Measurements from ENCODE around the gene ADRA1B. TPM values are rescaled to one million over a fixed set of nuclear protein-coding genes. Genes with fewer than 3 reads are reported as not detected.

Gene ADRA1B
- total RNA-seq = 7.1 TPM
- long read RNA-seq, partial matches to known transcripts = 0 of 6 reads
- long read RNA-seq, other reads (novel, unspliced or antisense) = 4 of 6 reads

- no peaks in the 10 kb centered on the region for H3K9me3 ChIP-seq
- intact Hi-C loops (cut with DNase I) = no loop called here
- peak; percentile 49 for TF ChIP-seq CTCF (IDR thresholded peaks at IDR 0.05)
These were observed at the start of gene ADRA1B for GRCh38 chr5:159915904-159916840. TSS of gene ADRA1B (plus strand) at chr5:159916482. CDS start at chr5:159916906, 424 bp downstream.

GRCh38 chr5:159873680-159874079 lies 42.6 kb upstream of the ADRA1B start:
- intact Hi-C loops (cut with DNase I) = no loop called here
- H3K27me3 ChIP-seq = no peaks in the 10 kb centered on the region
- no peak overlapping the region for H3K4me3 ChIP-seq
- DNase-seq (no peak), ATAC-seq (no peak)
- TF ChIP-seq CTCF (IDR thresholded peaks at IDR 0.05) = no peak
- H3K36me3 ChIP-seq = no peaks in the 10 kb centered on the region
- peaks cover 17% of the 10 kb centered on the region for H3K4me1 ChIP-seq
- H3K27ac ChIP-seq = no peak overlapping the region
- no peaks in the 10 kb centered on the region for H3K9me3 ChIP-seq

More at GRCh38 chr5:159915904-159916840, at the start of gene ADRA1B:
- Histone ChIP-seq H3K27me3 (no peaks in the 10 kb centered on the region), H3K4me3 (peak within 1 kb of the TSS; percentile 37), H3K36me3 (no peaks in the 10 kb centered on the region), H3K4me1 (peaks cover 9% of the 10 kb centered on the region), H3K27ac (peak within 1 kb of the TSS; percentile 56)
- DNase-seq (peak; percentile 87), ATAC-seq (peak; percentile 93)

GRCh38 chr5:159874263-159874662 lies 42.0 kb upstream of the ADRA1B start:
- Histone ChIP-seq H3K4me3 (no peak overlapping the region), H3K9me3 (no peaks in the 10 kb centered on the region), H3K4me1 (peaks cover 22% of the 10 kb centered on the region), H3K27ac (no peak overlapping the region), H3K36me3 (no peaks in the 10 kb centered on the region), H3K27me3 (no peaks in the 10 kb centered on the region)
- DNase-seq = no peak
- intact Hi-C loops (cut with DNase I) = no loop called here
- TF ChIP-seq CTCF (IDR thresholded peaks at IDR 0.05) = no peak
- ATAC-seq = no peak

- H3K36me3 ChIP-seq = no peaks in the 10 kb centered on the region
- intact Hi-C loops (cut with DNase I) = no loop called here
- no peak for DNase-seq
- H3K4me3 ChIP-seq = no peak overlapping the region
- no peaks in the 10 kb centered on the region for H3K9me3 ChIP-seq
- no peak for TF ChIP-seq CTCF (IDR thresholded peaks at IDR 0.05)
- H3K27ac ChIP-seq = peak overlapping the region; percentile 80
- H3K27me3 ChIP-seq = no peaks in the 10 kb centered on the region
- ATAC-seq = no peak
- peaks cover 27% of the 10 kb centered on the region for H3K4me1 ChIP-seq
These were observed 39.3 kb upstream of the ADRA1B start for GRCh38 chr5:159877016-159877415.

GRCh38 chr5:159877894-159878448 lies 38.3 kb upstream of the ADRA1B start:
- ATAC-seq (peak; percentile 84), DNase-seq (peak; percentile 84)
- Histone ChIP-seq H3K4me1 (peaks cover 27% of the 10 kb centered on the region), H3K9me3 (no peaks in the 10 kb centered on the region), H3K4me3 (no peak overlapping the region), H3K27me3 (no peaks in the 10 kb centered on the region), H3K27ac (peak overlapping the region; percentile 80), H3K36me3 (no peaks in the 10 kb centered on the region)
- intact Hi-C loops (cut with DNase I) = no loop called here
- TF ChIP-seq CTCF (IDR thresholded peaks at IDR 0.05) = no peak

All from upper lobe of right lung (tissue), 1 donor.